Measurements from ENCODE around the gene FBRSL1. TPM values are rescaled to one million over a fixed set of nuclear protein-coding genes. Genes with fewer than 3 reads are reported as not detected.

FBRSL1 gene
- total and polyA plus RNA-seq, 2 of the 8 experiments (the other 6 are each of a cell fraction or from before 2014, with no cell fraction given), result 18.4 to 109 TPM

DNA sequence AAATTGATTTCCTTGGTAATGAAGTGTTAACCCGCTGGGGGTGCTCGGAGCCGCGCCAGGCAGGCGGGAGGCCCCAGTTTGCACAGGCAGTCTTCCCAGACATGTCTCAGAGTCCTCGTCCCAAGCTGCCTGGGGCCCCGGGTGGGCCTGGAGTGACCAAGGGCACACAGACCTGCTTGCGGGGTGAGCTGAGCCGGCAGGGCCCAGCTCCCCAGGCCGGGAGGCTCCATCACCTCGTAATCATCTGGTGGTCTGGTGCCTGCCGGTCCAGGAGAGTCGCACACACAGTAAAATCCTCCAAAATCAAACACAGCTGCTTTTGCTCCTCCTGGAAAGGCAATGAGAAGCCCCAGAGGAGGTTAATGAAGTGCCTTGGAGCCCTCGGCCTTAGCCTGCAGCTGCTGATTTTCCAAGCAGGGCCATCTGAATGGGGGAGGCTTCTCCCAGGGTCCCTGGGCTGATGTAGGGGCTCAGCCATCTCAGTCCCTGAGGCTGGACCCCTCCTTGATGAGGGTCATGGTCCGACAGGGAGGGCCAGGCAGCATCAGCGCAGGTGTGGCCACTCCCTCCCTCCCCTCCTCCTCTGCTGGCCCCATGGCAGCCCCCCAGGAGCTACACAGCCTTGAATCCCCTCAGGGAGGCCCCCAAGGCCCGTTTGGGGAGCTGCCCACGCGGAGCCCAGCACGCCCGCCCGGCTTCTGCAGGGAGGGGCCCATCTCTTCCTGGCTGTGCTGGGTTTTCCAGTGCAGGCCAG, 39.4 kb upstream of the FBRSL1 start:
- H4K5ac ChIP-seq (ENCODE audit: insufficient read length, low read depth, low read length), result no peak overlapping the region
- H3K9me3 ChIP-seq (ENCODE audit: insufficient read depth in 2 of 2, low read depth in 1 of 2, low read length in 1 of 2), result peaks cover 6 to 8% of the 10 kb centered on the region in 2 experiments; a peak in 3 of 4 replicates
- H3K56ac ChIP-seq (replicated peaks; ENCODE audit: insufficient read length, low read depth, low read length), result no peak overlapping the region
- peaks cover 2 to 4% of the 10 kb centered on the region in 2 experiments for H4K20me1 ChIP-seq (replicated peaks in 1 of 2; ENCODE audit: control insufficient read depth in 1 of 2, insufficient read depth in 2 of 2, low read length in 2 of 2)
- H2BK20ac ChIP-seq (ENCODE audit: low read length), result no peak overlapping the region
- H3K27ac ChIP-seq (ENCODE audit: low read depth, low read length), result no peak overlapping the region
- CTCF ChIA-PET (ENCODE audit: partially characterized antibody), result interaction anchor here (0.7 to 3.2 kb wide), 4 partner anchors 10 to 37 kb away, joined by 3 to 12 read pairs (median 4); no protein-coding TSS in a partner anchor
- no peaks in the 10 kb centered on the region for H3K36me3 ChIP-seq (ENCODE audit: control insufficient read depth in 2 of 4, insufficient read depth in 4 of 4, low read length in 3 of 4)
- no peak overlapping the region for H2BK5ac ChIP-seq (ENCODE audit: low read depth, low read length)
- H3K9ac ChIP-seq (replicated peaks in 1 of 4; ENCODE audit: extremely low read depth in 1 of 4, low read depth in 3 of 4, low read length in 3 of 4), result no peak overlapping the region
- TF ChIP-seq SP4 (IDR thresholded peaks at IDR 0.05; ENCODE audit: low read length), result no peak
- 88% methylated on average over 21 of the region's 22 CpGs; no CpG with 5 or more reads in 1 of the 2 experiments for WGBS, 2 experiments (ENCODE audit: extremely low coverage in 1 of 2, insufficient coverage in 1 of 2, insufficient read length in 1 of 2, insufficient replicate concordance in 2 of 2, low coverage in 1 of 2, low lambda C conversion rate in 2 of 2, missing lambda C conversion rate in 1 of 2)
- DNase-seq (ENCODE audit: low read depth in 1 of 2, low spot score in 2 of 2), result no peak
- no peaks in the 10 kb centered on the region for H3K79me2 ChIP-seq (ENCODE audit: control insufficient read depth in 1 of 2, insufficient read depth in 2 of 2, low read length in 2 of 2)
- H3K23ac ChIP-seq (ENCODE audit: insufficient read length), result no peak overlapping the region
- H3K4me1 ChIP-seq (replicated peaks in 1 of 4; ENCODE audit: control insufficient read depth in 3 of 4, insufficient read depth in 4 of 4, low read length in 3 of 4), result peaks cover 0 to under 1% (median under 1%) of the 10 kb centered on the region in 4 experiments; a peak in 4 of 7 replicates
- H4K91ac ChIP-seq (replicated peaks; ENCODE audit: insufficient read length, low read length), result no peak overlapping the region
- no peak overlapping the region for H3K4ac ChIP-seq (replicated peaks; ENCODE audit: insufficient read length, low read depth, low read length)
- no peak overlapping the region for H4K8ac ChIP-seq (ENCODE audit: extremely low read depth, insufficient read depth, low read length)
- H3K79me1 ChIP-seq (ENCODE audit: low read depth, low read length), result no peaks in the 10 kb centered on the region
- POLR2A ChIA-PET (ENCODE audit: partially characterized antibody), result interaction anchor here (0.7 kb wide), 1 partner anchor 505 kb away, joined by 3 read pairs; no protein-coding TSS in a partner anchor
- no peak overlapping the region for H3K14ac ChIP-seq (ENCODE audit: insufficient read length)
- no peak overlapping the region for H3K4me2 ChIP-seq (ENCODE audit: insufficient read depth in 1 of 2, low read depth in 2 of 2, low read length in 2 of 2)
- H2AFZ ChIP-seq (ENCODE audit: low read length), result no peak overlapping the region
- no peak for FAIRE-seq
- H3K4me3 ChIP-seq (ENCODE audit: extremely low read depth in 1 of 4, insufficient read depth in 2 of 4, low read depth in 3 of 4, low read length in 4 of 4), result no peak overlapping the region
- no peak overlapping the region for H2AK5ac ChIP-seq (ENCODE audit: low read depth, low read length)
- H2BK12ac ChIP-seq (ENCODE audit: low read depth, low read length), result no peak overlapping the region
- no peak overlapping the region for H2BK120ac ChIP-seq (replicated peaks; ENCODE audit: low read depth, low read length)
- H3K23me2 ChIP-seq (ENCODE audit: low read depth, low read length), result peaks cover 6% of the 10 kb centered on the region
- H3K27me3 ChIP-seq (replicated peaks in 1 of 4; ENCODE audit: control insufficient read depth in 3 of 4, extremely low read depth in 1 of 4, insufficient read depth in 3 of 4, low read length in 3 of 4), result peaks cover 7 to 71% (median 60%) of the 10 kb centered on the region in 4 experiments
- no peak overlapping the region for H3K18ac ChIP-seq (ENCODE audit: extremely low read depth, low read length)
- no peak overlapping the region for H2BK15ac ChIP-seq (ENCODE audit: low read length)
